Measurements from ENCODE around the gene ZDHHC14.

DNA sequence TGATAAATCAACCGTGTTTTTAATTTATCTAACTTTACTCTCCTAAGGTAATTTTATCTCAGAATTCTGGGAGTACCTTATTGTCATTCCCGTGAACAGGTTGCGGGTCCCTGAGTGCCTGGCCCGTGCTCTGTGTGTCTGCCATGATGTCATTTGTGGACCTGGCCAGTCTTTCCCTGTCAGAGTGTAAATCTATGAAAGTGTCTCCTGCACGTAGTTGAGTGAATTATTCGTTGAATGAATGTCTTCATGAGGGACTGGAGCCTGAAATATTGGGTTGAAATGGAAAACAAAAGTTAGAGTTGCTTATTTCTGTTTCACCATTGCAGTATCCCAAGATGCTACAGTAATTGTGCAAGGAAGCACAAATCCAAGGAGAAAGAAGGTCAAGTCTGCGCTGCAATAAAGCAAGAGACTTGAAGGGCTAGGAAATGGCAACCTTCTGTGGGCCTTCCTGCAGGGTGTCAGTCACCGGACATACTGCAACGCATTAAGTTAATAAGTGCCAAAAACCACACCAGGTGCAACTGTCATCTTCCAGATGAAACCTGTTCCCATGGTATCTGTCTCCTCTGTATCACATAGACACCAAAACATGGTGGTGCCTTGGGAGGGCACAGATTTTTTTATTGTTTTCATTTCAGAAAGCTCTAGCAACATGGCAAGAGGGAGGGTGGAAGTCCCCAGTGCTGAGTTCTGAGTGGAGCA is 135.5 kb downstream of the ZDHHC14 start:
- TF ChIP-seq POLR2AphosphoS5 (IDR thresholded peaks at IDR 0.05) (no peak), CTCF (IDR thresholded peaks at IDR 0.05) (no peak), EP300 (IDR thresholded peaks at IDR 0.05) (no peak)
